ENCODE results near the gene TAC4.
A peak's percentile ranks its signal among the peaks of the same experiment; 100 is the strongest.

Gene TAC4

GRCh38 chr17:49872754-49873377, 25.0 kb upstream of the TAC4 start:
- DNase-seq, result no peak

- no peak for DNase-seq
Measured at GRCh38 chr17:49871211-49871610, 23.3 kb upstream of the TAC4 start.

GRCh38 chr17:49870298-49870697, 22.4 kb upstream of the TAC4 start:
- no peak for DNase-seq

- no peak for DNase-seq
Measured at GRCh38 chr17:49869038-49869374, 21.1 kb upstream of the TAC4 start.

- DNase-seq, result no peak
Measured at GRCh38 chr17:49866882-49867413, 19.1 kb upstream of the TAC4 start.

- DNase-seq, result no peak
Measured at GRCh38 chr17:49866019-49866380, 18.1 kb upstream of the TAC4 start.

GRCh38 chr17:49862781-49863331, 15.0 kb upstream of the TAC4 start:
- DNase-seq, result no peak

GRCh38 chr17:49861150-49861884, 13.4 kb upstream of the TAC4 start:
- DNase-seq, result peak; percentile 59

- no peak for DNase-seq
Measured at GRCh38 chr17:49859991-49860953, 12.4 kb upstream of the TAC4 start.

- DNase-seq, result no peak
Measured at GRCh38 chr17:49858796-49859195, 10.9 kb upstream of the TAC4 start.

GRCh38 chr17:49854126-49854525, 6.3 kb upstream of the TAC4 start:
- DNase-seq, result no peak

- no peak for DNase-seq
Measured at GRCh38 chr17:49853470-49854015, 5.7 kb upstream of the TAC4 start.

- peak; percentile 77 for DNase-seq
Measured at GRCh38 chr17:49851387-49852291, 3.8 kb upstream of the TAC4 start.

GRCh38 chr17:49850772-49851386, 3.0 kb upstream of the TAC4 start:
- DNase-seq, result no peak

GRCh38 chr17:49850218-49850610, 2.3 kb upstream of the TAC4 start:
- DNase-seq, result no peak

GRCh38 chr17:49848739-49849138, 870 bp upstream of the TAC4 start:
- DNase-seq, result no peak

- DNase-seq, result no peak
Measured at GRCh38 chr17:49846938-49847712, 744 bp downstream of the TAC4 start.

GRCh38 chr17:49845321-49845720, 2.5 kb downstream of the TAC4 start:
- no peak for DNase-seq

- DNase-seq, result peak; percentile 18
Measured at GRCh38 chr17:49843774-49844350, 4.0 kb downstream of the TAC4 start.

- DNase-seq, result no peak
Measured at GRCh38 chr17:49842846-49843245, 5.0 kb downstream of the TAC4 start.

All from stimulated activated CD4-positive, alpha-beta T cell treated with anti-CD3 and anti-CD28 coated beads, Interleukin-4, amount 100 ng/mL, for 24 hours (primary cell).